ENCODE data around the gene TARDBP.
"Not testable (repeated sequence)": the region's sequence is repeated elsewhere in the genome, so short reads cannot be mapped to it uniquely, and the experiment has no call there.

Gene TARDBP

DNA sequence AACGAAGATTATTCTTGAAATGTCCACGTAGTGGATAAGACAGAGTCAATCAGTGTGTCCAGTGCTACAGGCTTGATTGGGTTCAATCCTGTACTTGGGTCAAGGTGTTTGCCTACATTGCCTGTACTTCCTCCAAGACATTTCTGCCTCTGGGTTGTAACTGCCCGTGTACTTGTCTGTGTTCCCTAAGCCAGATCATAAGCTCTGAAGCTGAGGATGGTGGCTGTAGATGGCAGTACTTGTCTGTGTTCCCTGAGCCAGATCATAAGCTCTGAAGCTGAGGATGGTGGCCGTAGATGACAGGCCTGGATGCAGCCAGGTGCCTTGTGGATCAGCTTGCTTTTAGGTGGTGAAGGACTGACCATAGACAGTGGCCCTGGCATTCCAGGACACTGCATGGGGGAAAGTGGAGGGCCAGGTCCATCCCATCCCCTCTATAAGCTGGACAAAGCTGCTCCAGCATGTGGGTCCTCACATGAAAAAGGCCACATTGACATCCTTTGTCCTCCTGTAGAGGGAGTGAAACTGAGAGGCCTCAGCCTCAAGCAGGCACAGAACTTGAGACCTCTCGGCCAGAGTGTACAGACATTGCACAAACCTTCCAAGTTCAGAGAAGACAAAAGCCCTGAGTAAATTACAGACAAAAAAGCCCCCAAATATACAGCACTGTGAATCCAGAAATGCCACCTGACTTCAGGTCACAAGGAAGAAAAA is 49.4 kb downstream of the TARDBP start:
- DNase-seq = no peak

DNA sequence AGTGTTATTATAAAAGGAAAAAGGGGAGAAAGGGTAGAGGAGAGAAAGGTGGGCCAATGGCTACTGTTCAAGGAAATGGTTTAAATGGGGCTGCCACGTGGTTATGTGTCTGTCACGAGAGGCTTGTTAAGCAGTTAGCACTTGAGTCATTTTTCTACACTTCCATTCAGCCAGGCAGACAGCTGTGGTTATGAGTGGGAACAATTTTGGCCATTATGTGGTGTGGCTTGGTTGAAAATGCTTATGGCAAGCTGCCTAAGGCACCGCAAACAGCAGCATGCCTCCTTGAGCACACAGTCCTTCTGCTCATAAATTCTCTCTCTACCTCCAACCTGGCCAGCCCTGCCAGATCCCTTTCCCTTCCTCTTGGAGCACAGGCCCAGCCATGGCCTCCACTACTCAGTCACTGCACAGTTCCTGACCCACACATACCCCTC is 50.5 kb downstream of the TARDBP start:
- no peak for DNase-seq

DNA sequence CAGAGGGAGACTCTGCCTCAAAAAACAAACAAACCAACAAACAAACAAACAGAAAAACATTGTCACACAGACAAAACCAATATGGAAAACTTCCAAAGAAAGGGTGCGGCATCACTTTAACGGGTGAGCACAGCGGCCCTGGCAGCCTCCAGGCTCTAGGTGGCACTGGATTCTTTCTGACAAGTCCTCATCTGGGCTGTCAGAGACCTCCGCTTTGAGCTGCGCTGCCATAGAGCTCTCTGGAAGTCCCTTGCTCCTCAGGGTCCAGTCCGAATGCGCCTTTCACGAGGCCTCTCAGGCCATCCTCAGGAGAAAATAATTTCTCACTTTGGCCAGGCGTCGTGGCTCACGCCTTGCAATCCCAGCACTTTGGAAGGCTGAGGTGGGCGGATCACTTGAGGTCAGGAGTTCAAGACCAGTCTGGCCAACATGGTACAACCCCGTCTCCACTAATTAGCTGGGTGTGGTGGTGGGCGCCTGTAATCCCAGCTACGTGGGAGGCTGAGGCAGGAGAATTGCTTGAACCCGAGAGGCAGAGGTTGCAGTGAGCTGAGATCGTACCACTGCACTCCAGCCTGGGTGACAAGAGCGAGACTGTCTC is 51.6 kb downstream of the TARDBP start:
- not testable (repeated sequence) for DNase-seq

DNA sequence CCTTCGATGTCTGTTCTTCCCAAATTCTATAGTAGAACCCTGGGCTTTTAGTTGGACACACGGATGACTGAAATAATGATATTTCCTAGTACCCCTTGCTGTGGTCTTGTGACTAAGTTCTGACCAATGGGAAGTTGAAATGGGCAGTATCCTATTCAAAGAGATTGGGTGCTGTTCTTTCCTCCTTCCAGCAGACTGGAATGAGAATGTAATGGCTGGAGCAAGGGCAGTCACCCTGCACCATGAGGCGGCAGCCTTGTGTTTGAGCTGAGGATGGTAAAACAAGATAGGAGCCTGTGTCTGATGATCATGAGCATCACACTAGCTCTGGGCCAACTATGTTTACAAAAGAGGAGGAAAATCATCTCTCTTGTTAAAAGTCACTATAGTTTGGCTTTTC is 52.5 kb downstream of the TARDBP start:
- DNase-seq = no peak

DNA sequence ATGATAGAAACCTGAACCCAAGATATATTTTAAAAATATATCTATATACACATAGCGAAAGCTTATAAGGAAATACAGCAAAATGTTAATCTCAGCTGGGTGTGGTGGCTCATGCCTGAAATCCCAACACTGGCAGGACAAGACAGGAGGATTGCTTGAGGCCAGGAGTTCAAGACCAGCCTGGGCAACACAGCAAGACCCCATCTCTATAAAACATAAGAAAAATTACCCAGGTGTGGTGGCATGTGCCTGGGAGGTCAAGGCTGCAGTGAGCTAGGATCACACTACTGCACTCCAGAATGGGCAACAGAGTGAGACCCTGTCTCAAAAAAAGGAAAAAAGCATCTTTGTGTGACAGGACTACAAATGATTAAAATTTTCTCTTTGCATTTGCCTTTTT is 53.3 kb downstream of the TARDBP start:
- no peak for DNase-seq

DNA sequence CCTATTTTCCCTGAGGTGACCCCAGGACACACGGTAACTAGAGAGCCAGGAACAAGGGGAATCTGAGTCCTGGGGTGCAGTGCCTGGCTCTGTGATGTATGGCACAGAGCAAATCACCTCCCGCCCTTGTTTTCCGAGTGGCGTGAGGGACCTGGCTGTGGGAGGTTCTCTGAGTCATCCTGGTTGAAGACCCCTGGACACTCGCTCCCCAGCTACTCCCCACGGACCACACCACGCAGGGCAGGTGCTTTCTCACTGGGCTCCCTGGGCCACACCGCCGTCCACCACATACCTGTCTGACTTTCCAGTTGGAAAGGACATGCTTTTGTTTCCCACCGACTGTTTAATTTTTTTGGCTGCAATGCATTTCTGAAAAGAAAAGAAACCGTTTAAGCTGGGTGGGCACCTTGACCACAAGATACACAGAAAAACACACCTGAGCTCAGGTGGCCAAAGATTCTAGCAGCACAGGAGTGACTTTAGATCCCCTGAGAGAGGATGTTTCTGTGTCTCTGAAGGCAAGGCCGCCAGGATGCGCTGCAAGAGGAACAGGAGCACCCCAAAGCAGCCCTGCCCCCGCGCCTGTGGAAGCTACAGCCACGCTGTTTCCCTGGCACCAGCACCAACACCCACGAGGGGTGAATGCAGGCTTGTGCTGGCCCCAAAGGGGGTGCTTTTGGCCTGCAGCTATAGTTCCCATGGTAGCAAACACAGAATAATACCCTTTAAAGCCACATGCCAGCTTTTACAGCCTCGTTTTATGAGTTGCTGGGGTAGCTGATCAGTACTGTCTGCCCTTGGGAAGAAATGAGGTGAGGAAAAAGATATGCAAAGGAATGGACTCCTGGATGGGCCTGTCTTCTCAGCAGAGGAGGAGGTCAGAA is 55.5 kb downstream of the TARDBP start:
- no peak for DNase-seq

DNA sequence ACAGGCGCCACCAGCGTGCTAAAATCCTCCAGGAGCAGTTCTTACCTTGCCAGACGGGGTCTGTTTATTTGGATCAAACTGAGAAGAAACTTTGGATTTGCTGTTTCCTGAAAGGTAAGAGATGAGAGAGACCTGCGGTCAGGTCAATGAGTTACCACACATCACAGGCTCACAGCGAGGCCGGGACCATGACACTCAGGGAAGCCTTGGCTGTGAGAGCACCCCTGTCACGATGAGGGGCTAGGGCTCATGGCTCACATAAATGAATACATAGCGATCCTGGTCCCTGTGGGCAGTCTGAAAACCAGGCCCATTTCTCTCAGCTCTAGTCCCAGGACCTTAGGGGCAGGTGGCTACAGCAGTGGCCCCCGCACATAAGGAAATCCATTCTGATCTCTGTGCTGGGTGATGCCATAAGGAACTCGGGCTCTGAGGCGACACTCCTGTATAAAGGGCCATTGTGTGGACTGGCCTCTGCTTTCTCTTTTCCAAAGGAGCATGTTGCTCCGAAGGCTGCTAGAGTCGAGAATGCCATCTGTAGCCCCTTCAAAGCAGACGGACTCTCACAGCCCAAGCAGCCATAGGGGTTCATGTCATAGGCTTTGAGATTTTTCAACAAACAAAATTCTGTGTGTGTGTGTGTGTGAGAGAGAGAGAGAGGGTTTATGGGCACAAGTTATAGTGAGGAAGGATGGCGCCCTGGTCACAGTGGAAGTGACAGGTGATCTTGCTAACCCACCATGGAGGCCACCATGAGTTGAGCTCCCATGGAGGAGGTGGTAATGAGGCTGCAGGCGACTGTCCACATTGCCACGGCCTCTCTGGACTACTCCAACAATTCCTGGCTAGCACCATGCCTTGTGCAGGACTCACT is 56.4 kb downstream of the TARDBP start:
- no peak for DNase-seq

DNA sequence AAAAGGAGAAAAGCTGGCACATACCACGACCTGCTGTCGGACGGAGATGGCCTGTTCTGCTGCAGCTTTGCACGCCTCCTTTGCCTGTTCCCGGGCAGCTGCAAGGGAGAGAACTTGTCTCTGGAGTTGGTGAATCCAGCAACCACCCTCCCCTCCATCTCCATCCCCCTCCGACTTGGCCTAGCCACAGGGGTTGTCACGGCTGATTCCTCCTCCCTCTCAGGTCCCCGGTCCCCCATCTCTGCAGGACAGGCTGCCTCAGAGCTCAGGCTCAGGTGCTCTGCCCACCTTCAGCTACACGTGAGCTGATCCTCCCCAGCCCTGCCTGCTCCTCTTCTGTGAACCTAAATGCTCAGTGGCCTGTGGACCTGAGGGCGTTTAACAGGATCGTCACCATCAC is 58.4 kb downstream of the TARDBP start:
- no peak for DNase-seq

DNA sequence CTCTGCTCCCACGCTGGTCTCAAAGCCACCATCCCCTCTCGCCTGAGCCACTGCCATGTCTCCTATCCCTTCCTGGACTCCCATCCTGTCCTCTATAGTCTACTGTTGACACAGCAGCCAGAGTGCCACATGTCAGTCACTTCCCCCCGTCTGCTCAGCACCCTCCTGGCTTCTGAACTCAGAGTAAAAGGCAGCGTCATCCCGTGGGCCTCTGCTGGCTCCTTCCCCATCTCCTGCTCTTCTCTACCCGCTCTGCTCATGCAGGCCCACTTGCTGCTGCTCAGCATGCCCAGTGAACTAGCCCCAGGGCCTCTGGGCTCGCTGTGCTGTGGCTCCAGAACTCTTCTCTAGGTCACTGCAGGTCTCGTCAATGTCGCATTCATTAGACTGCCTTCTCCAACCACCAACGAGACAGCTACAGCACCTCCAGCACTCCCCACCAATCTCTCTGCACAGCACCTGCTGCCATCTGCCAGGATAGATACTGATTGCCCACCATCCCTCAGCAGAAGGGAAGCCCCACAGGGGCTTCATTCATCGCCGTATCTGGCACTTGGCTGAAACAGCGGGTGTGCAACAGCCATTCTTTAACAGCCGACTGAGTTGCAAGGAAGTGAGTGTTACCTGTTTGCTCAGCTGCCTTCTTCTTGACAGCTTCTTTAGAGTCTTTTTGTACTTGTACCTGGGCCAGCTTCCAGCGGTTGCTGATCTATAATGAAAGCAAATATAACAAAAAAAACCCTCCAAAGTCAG is 59.2 kb downstream of the TARDBP start:
- no peak for DNase-seq

DNA sequence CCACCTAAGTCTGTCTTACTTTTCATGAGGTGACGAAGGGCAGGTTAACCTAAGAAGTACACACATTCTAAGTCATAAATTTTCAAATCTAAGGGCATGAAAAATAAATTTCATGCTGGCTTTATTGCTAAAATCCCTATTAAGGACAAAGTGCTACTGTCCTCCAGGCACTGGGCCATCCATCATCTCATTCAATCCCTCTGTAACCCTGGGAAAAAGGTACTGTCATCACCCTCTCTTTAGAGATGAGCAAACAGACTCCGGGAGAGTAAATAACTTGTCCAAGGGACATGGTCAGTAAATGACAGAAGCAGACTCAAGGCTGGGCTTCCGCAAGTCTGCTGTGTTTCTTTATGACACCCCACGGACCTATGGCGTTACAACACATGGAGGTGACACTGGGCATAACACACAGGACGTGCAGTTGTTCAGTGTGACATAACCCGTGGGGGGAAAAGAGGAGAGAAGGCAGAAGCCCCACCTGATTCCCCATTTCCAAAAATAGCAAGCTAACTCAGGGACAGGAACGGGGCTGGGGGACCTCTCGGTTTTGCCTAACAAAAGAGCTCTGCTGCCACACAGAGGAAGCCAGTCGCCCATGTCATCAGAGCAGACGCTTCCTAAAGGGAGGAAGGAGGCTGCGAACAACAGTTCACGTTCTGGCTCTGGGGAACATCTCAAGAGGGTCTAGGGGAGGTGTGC is 59.9 kb downstream of the TARDBP start:
- DNase-seq = no peak

DNA sequence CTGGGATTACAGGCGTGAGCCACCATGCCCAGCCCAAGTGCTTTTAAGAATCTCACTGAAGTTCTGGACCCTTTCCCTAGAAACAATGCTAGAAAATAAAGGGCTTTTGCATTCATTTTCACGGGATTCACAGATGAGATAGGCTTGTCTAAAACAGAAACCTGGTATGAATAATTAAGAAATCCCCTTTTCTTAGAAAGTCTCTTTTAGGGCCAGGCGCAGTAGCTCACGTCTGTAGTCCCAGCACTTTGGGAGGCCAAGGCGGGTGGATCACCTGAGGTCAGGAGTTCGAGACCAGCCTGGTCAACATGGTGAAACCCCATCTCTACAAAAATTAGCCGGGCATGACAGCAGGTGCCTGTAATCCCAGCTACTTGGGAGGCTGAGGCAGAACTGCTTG is 60.9 kb downstream of the TARDBP start:
- not testable (repeated sequence) for DNase-seq

Data from stimulated activated naive CD4-positive, alpha-beta T cell (primary cell).